ENCODE results near the gene HSPB9.
"Not testable (repeated sequence)": the region's sequence is repeated elsewhere in the genome, so short reads cannot be mapped to it uniquely, and the experiment has no call there.

Gene HSPB9

DNA sequence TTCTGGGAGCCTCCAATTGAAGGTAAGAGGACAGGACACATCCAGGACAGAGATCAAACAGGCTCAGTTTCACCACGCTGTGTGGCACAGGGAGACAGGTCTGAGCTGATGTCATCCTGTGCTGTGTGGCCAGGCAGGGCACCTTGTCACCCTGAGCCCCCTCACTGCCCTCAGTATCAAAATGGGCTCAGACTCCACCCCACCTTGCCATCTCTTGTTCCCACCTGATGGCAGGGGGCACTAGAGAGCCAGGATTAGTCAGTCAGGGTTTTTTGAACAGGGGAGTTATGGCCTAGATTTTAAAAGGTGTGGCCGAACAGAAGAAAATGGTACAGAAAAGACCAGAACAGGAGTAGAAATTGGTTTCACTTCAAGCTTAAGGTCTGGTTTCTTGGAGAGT, 4.1 kb upstream of the HSPB9 start:
- DNase-seq (ENCODE audit: low read depth in 2 of 2, low spot score in 1 of 2): no peak

DNA sequence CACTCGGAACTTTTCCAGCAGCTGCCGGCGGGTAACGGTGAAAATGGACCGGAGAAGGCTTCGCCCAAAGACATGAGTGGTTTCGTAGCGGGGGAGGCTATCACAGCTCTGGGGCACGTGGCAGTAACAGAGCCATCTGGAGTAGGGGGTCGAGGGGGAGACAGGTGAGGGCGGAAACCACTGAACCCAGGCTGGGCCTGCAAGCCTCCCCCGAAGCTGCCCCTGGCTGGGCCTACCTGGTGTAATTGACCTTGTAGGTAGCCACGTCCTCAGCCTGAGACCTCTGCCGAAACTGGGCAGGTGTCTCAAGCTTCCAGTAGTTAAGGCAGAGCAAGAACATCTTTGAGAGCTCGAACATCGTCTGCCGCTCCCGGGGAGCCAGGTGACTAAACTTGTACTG, 3.3 kb upstream of the HSPB9 start:
- DNase-seq (ENCODE audit: low read depth in 2 of 2, low spot score in 1 of 2): no peak

DNA sequence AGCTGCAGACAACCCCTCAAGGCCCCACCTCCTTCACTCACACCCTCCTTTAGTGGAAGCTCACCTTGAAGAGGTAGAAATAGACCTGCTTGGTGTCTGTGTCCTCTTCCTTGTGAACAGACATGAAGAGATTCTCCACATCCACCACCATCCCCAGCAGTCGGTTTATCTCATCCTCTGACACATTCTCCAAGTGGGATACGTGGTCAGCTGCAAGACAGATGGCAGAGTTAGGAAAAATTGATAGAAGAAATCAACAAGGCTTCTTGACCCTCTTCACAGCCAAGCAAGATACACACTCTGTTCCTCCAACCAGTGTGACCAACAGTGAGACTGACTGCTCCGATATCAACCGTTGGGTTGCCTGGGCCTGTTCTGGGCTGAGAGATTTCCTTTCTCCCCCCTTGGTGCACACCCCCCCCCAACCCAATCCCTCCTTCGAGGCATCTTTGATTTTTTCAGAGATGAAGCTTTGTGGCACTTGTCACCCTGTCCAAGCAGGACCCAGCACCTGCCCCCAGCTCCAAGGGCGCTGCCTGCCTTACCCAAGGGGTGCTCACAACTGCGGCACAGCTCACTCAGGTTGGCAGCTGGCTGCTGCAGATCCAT, 2.3 kb upstream of the HSPB9 start:
- DNase-seq (ENCODE audit: low read depth in 2 of 2, low spot score in 1 of 2): no peak

DNA sequence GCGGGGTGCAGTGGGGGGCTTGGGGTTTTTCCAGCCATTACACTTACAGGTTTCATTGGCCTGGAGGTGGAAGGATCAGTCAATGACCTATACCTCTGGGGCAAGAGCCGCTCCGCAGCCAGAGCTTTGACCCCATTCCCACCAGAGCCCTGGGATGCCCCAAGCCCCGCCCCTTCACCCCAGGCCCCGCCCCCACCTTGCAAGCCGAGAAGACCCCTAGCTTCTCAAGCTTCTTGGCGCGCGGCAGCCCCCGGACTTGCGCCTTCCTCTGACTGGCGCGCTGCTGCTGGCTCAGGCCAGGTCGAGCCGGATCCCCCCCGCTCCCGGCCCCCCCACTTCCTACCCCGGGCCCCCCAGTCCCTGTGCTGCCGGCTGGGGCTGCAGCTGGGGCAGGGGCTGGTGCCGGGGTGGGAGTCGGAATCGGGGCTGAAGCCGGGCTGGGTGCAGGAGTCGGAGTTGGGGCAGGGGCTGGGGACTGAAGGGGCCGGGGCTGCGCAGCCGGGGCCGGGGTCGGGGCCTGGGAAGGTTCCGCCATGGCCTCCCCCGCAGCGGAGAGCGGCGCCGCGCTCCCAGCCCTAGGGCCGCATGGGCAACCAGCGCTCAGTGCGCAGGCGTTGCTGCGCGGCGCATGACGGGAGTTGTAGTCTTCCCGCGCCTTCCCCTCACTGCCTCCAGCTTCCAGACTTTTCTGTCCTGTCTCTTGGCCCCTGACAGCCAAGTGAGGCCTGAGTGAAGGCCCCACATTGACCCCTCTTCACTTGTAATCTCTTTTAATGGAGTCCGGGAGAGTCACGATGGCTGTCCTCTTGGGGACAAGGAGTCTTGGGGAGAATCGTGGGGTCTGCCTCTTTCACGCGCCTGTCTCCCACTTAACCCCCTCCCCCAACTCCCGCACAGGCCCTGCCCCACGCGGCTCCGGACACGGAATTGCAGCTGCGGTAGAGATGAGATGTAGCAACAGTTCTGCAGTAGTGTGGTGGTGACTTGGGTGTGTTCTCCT, 1.5 kb upstream of the HSPB9 start, which contains the start of gene KAT2A:
KAT2A (minus strand) TSS at position 598 of the 1,000 bp plus-strand sequence; CDS start at position 535, 63 bp downstream.
- DNase-seq (ENCODE audit: low read depth in 2 of 2, low spot score in 1 of 2): peak; percentile 52 to 53

DNA sequence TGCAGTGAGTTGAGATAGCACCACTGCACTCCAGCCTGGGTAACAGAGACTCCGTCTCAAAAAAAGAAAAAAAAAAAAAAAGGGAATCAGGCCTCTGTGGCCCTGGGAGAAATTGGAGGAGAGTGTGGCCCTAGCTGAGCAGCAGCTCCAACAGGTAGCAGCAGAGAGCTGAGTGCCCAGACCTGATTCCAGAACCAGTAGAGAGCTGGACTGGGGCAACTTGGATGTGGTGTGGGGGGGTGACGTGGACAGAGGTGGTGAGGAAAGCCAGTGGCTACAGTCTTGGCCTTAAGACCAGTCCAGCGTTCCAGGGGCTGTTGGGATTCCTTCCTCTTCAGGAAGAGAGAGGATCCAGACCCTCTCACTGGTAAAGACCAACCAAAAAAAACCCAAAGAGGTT, 1.7 kb downstream of the HSPB9 start:
- no peak for DNase-seq (ENCODE audit: low read depth in 2 of 2, low spot score in 1 of 2)

DNA sequence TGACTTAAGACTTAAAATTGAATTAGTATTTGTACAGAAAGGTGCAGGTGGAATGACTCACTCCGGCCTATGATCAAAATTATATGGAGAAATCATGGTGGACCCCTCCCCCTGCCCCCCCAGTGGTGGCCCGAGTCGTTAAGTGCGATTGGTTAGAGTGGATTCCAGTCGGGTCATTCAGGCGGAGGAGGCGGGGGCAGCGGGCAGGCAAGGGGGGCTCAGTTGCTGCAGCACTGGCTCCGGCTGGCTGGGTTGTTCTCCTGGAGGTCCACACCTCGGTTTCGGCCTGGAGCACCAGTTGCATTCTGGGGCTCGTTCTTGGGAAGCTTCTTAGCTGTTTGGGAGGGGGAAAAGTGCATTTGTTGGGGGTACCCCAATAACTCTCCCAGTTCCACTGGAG, 3.0 kb downstream of the HSPB9 start:
- DNase-seq (ENCODE audit: low read depth in 2 of 2, low spot score in 1 of 2): no peak

DNA sequence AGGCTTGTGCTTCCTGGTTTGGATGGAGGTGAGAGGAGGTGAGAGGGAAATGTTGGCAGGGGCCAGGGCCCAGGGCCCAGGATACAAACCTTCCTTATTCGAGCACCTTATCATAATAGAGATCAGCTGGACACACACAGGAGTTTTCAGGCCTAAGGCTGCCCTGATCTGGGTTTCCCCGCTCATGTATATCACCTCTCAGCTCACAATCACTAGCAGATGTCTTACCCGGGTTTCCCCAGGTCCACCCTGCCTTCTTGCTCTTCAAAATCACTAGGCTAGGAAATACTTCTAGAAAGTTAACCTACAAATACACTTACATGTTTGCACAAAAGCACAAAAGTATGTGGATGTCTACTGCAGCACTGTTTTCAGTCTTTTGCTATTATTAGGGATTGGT, 4.2 kb downstream of the HSPB9 start:
- no peak for DNase-seq (ENCODE audit: low read depth in 2 of 2, low spot score in 1 of 2)

DNA sequence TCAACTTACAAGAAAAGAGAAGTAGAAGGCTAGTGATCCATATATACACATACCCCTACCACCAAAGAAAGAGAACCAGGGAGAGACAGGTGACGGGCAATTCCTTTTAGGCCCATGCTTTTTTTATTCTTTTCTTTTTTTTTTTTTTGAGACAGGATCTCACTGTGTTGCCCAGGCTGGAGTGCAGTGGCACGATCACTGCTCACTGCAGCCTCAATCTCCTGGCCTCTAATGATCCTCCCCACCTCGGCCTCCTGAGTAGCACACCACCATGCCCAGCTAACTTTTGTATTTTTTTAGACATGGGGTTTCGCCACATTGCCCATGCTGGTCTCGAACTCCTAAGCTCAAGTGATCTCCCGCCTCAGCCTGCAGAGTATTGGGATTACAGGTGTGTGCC, 4.8 kb downstream of the HSPB9 start:
- no peak for DNase-seq (ENCODE audit: low read depth in 2 of 2, low spot score in 1 of 2)

DNA sequence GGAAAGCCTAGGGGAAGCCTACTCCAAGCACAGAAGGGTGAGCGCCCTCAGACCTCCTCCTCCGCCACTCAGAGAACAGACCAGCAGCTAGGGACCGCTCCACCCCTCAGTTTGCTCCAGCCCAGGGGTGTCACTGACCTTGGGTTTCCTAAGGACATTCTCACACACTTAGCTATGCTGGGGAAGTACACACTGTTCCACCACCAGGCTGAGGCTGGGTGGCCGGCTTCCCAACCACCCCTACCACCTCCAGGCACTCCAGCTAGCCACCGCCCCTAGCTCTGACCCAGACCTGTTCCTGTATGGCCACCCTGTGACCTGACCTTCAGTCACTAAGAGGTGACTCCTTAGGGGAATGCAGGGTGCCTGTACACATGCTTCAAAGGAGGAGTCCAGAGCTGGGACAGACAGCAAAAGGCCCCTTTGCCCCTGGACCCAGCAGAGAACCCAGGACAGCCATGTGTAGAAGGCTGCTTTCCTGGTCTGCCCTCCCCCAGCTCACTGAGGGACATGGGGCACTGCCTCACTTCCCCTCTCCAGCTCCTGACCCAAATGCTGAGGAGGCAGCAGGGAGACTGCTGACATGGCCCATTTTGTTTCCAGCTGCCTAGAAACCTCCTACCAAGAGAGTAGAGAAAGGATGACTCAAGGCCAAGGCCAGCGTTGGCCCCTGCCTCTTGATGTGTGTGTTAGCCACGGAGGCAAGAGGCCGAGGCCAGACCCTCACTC, 6.7 kb downstream of the HSPB9 start:
- no peak for DNase-seq (ENCODE audit: low read depth in 2 of 2, low spot score in 1 of 2)

DNA sequence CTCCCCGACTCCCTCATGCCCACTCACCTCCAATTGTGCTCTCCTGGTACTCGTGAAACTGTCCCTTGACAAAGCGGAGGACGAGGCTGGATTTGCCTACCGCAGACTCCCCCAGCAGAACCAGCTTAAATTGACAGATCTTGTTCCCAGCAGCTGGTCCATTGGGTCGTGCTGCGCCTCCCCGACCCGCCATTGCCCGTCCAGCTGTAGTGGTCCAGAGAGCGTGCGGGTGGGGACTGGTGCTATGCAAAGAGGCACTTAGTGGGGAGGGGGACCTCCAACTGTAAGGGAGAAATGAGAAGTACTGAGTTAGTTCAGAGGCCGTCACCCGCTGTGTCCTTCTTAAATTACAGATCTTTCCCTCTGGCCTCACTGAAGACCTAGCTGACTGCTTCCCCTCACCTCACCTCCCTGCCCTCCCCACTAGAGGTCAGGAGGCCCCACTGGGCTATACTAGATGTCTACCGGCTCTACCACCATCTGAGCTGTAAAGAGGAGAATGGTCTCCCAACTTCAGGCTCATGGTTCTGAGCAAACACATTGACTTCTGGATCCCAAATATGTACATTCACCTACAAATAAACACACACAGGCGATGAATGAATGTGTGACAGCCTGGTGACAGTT, 7.8 kb downstream of the HSPB9 start:
- DNase-seq (ENCODE audit: low read depth in 2 of 2, low spot score in 1 of 2): no peak

DNA sequence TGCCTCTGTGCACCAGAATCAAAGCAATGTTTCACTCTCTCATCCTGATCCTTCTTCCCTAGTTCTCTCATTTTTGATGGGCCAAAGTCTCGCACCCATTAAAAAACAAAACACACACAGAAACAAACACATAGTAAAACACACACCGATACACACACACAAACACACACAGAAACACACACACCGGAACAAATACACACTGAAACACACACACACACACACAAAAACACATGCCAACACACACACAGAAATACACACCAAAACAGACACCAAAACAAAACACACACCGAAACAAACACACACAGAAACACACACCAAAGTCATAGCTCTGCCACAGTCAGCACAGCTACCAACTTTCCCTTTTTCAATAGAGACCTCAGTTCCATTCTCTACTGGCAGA, 8.6 kb downstream of the HSPB9 start:
- DNase-seq (ENCODE audit: low read depth in 2 of 2, low spot score in 1 of 2): no peak

DNA sequence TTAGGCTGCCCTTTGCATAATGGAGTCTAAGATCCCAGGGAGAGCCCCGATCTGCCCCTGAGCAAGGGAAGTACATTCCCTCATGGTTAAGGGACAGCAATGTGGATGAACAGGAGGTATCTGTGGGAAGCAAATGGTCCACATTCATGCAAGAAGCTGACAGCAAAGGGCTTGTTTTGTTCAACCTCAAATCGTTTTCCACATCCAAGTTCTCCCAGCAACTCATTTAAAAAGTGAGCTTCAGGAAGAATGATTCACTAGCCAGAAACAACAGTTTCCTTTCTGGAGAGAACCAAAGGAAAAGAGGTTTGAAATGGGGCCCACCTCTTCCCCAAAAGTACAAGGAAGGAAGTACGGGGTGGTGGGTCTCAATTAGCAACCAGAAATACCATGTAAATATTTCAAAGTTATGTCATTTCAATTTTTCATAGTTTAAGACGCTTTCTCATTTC, 9.4 kb downstream of the HSPB9 start:
- DNase-seq (ENCODE audit: low read depth in 2 of 2, low spot score in 1 of 2): no peak

DNA sequence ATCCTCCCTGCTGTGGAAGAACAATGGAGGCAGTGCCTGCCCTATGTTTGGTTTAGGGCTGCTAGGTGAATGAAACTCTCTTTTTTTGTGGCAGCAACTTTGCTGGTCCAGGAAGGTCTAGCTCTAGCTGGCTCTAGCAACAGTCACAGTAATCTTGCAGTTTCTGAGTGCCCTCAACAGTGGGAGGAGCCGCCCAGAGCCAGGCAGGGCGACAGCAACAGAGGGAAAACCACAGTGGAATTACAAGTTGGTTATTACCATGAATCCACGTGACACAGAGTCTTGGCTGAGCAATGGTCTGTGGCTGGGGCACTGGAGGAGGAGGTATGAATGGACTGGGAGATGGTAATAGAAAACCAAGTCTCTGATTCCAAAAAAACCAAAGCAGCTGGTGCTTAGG, 10.3 kb downstream of the HSPB9 start:
- DNase-seq (ENCODE audit: low read depth in 2 of 2, low spot score in 1 of 2): no peak

DNA sequence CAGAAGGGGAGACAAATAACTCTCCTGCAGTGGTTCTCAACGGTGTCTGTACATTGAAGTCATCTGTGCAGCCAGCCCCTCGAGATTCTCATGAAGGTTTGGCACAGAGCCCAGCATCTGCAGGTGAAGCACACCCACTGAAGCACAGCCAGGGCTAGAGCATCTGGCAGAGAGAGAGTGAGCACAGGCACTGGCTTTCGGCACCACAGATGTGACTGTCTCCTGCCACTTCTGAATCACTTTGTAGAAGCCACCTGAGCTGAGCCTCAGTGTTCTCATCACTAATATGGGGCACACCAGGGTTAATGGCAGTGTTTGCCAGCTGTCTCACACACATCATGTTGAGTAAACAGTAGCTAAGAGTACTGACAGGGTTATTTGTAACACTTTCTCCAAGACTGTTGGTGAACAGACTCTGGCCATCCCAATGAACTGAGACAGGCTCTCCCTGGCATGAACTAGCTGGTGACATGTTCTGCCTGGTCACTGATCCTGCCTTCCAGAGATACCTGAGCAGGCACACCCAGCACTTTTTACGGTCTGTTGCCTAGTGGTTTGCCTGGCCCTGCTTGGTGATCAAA, 10.9 kb downstream of the HSPB9 start:
- no peak for DNase-seq (ENCODE audit: low read depth in 2 of 2, low spot score in 1 of 2)

DNA sequence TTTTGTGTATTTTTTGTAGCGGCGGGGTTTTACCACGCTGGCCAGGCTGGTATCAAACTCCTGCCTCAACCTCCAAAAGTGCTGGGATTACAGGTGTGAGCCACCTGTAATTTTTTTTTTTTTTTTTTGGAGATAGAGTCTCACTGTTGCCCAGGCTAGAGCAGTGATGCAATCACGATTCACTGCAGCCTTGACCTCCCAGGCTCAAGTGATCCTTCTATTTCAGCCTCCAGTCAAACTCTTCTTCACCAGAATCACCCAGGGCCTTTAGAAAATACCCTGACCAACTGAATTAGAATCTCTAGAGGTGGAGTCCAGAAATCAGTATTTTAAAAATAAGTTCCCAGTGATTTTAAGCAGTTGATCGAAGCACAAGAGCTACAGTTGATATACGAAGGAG, 12.5 kb downstream of the HSPB9 start:
- DNase-seq (ENCODE audit: low read depth in 2 of 2, low spot score in 1 of 2): no peak

DNA sequence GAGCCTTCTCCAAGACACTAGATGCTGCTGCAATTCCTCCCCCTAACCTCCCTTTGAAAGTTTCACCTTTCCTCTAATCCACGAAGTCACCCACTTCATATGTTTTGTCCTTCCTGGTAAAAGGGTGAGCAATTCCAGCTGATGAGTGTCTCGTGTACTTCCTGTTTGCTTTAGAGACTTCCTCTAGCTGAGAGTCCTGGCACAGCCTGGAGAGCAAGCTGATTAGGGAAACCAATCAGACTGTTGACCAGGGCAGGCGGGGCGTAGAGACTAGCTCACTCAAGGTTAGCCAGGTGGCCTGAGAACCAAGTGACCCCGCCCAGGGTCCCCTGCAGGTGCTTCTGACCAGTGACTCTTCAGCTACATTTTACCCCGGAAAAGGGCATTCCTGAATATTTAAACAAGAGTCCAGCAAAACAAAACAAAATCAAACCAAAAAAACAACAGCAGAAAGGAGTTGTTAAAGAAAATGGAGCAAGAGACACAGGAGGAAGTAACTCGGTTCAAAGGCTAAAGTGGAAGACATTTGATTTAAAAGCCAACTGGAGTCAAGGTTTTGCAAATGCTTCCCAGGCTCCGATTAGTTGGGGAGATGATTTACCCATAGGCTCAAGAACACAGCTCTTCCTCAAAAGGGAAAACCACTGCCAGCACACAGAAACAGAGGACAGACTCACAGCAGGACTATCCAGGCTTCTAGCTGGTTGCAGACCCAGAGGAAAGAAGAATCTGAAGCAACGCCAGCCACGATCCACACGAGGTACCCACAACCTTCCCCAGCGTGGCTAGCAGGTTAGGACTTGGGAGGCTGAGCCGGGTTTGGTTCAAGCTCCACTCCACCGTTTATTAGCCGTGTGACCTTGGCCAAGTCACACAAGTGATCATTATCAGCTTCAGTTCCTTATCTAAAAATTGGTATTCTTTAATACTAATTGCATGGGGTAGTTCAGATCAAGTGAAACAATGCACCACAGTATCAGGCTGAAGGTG, 13.4 kb downstream of the HSPB9 start:
- DNase-seq (ENCODE audit: low read depth in 2 of 2, low spot score in 1 of 2): no peak

DNA sequence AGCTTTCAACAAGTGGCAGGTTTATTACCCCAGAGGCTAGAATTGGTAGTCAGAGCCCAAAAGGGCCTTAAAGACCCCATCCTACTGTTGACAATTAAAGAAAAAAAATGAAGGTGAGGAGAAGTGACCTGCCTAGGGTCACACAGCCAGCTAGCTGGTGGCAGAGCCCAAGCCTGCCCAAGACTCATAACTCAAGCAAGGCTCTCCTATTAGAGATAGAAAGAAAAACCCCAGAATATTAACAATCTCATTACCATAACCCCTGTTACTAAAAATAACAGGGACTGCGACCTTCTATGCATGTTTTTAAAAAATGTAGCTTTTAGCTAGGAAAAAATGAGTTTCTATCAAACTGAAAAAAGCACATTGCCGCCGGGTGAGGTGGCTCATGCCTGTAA, 14.0 kb downstream of the HSPB9 start:
- no peak for DNase-seq (ENCODE audit: low read depth in 2 of 2, low spot score in 1 of 2)

DNA sequence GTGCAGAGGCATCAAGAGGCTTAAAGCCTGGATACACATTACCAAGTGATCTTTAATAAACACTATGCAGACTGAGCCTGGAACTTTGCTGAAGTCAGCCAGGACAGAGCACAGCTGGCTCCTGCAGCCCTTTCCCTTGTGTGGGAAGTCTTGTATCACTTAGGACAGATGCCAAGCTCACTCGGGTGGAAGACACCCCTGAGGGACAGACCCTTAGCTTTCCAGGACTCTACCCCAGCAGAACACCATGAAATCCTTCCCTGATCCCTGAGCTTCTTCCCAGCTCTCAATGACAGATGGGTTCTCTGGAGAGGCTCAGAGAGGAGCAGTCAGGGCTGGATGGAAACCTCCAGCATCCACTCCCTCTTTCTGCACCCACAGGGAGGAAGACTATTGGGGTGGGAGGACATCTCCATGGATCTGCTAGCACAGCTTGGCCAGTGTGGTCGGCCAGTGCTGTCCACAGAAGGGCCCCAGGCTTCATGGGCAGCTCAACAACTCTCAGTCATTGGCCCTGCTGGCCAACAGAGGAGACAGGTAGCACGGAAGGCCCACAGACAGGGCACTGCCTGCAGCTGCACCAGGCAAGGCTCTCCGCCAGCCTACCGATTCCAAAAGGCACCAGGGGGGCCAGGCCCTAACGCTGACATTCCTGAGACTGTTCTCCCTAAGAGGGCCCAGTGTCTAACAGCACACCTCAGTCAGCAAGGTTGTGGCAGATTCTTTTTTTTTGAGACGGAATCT, 16.3 kb downstream of the HSPB9 start:
- DNase-seq (ENCODE audit: low read depth in 2 of 2, low spot score in 1 of 2): no peak

DNA sequence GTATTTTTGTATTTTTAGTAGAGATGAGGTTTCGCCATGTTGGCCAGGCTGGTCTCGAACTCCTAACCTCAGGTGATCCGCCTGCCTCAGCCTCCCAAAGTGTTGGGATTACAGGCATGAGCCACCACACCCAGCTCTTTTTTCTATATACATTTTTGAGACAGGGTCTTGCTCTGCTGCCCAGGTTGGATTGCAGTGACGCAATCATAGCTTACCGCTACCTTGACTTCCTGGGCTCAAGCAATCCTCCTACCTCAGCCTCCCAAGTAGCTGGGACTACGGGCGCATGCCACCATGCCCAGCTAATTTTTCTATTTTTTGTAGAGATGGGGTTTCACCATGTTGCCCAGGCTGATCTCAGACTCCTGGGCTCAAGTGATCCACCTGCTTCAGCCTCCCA, 18.1 kb downstream of the HSPB9 start:
- not testable (repeated sequence) for DNase-seq (ENCODE audit: low read depth in 2 of 2, low spot score in 1 of 2)
